Endodermal cell (in vitro differentiated cells): ENCODE results near the gene WIF1. TPM values are rescaled to one million over a fixed set of nuclear protein-coding genes. Genes with fewer than 3 reads are reported as not detected.

ENCODE experiments used
- DNase-seq: peaks from one replicate; pipeline ENCODE4 v3.0.0-alpha.2; 2017
- H3K27ac ChIP-seq: 2 replicates; pipeline ENCODE4 v1.5.1; 2013; ENCODE audit warnings: mild to moderate bottlenecking, low read depth, low read length, moderate library complexity
- H3K27me3 ChIP-seq: 2 replicates; pipeline ENCODE4 v1.6.1; 2013; ENCODE audit warnings: mild to moderate bottlenecking, low read length, moderate library complexity; ENCODE audit not compliant: insufficient read depth, control insufficient read depth, poor library complexity, severe bottlenecking
- H3K36me3 ChIP-seq: 2 replicates; pipeline ENCODE4 v1.7.0; 2013; ENCODE audit warnings: mild to moderate bottlenecking, low read length, moderate library complexity; ENCODE audit not compliant: control insufficient read depth, insufficient read depth
- H3K4me1 ChIP-seq: one replicate; pipeline ENCODE4 v1.7.0; 2013; ENCODE audit warnings: low read length; ENCODE audit not compliant: control insufficient read depth, insufficient read depth
- H3K4me3 ChIP-seq: 2 replicates; pipeline ENCODE4 v1.5.1; 2013; ENCODE audit warnings: mild to moderate bottlenecking, low read length, moderate library complexity
- H3K9ac ChIP-seq: 2 replicates; pipeline ENCODE4 v1.6.1; 2013; ENCODE audit warnings: mild to moderate bottlenecking, low read length, moderate library complexity; ENCODE audit not compliant: poor library complexity, severe bottlenecking; ENCODE audit errors: extremely low read depth
- H3K9me3 ChIP-seq: 2 replicates; pipeline ENCODE4 v1.6.1; 2013; ENCODE audit warnings: mild to moderate bottlenecking, low read length, moderate library complexity; ENCODE audit not compliant: control insufficient read depth
- H3K27ac Mint-ChIP-seq: 2 replicates; pipeline ENCODE4 v1.8.0; 2020; ENCODE audit warnings: mixed read lengths
- H3K27me3 Mint-ChIP-seq: 2 replicates; pipeline ENCODE4 v1.8.0; 2021; ENCODE audit warnings: mild to moderate bottlenecking, mixed read lengths; ENCODE audit not compliant: insufficient read depth
- H3K36me3 Mint-ChIP-seq: 2 replicates; pipeline ENCODE4 v1.8.0; 2020; ENCODE audit warnings: low read depth, mixed read lengths
- H3K4me1 Mint-ChIP-seq: 2 replicates; pipeline ENCODE4 v1.8.0; 2020; ENCODE audit warnings: mixed read lengths
- H3K4me3 Mint-ChIP-seq: 2 replicates; pipeline ENCODE4 v1.8.0; 2020; ENCODE audit warnings: mild to moderate bottlenecking, moderate library complexity, mixed read lengths
- H3K9me3 Mint-ChIP-seq: 2 replicates; pipeline ENCODE4 v1.8.0; 2020; ENCODE audit warnings: mild to moderate bottlenecking, mixed read lengths
- WGBS, 2 experiments: methylation state at CpG; one replicate each; pipeline versions ENCODE4 v1.1.5 to v1.1.7; 2013; ENCODE audit warnings: missing lambda C conversion rate in 2 of 2, mixed read lengths in 1 of 2; ENCODE audit not compliant: insufficient coverage in 1 of 2, insufficient read length in 1 of 2; 5-methylcytosine and 5-hydroxymethylcytosine counted together
- total RNA-seq, 2 donors: library from RNA; stranded (reverse); fragmentation: NEBNext Ultra II Directional in 1 of 2; extraction: Animal tissue kit (Norgen Biotek cat#: 25700) in 1 of 2; gene quantifications; 2 replicates in 1 of 2; 3 replicates in 1 of 2; pipeline ENCODE4 v1.2.1, GENCODE V29; 2021
- TF ChIP-seq, protein P1 (sequence below): fragments of 200-600 bp; sonication (generic); conservative IDR thresholded peaks from 2 replicates; pipeline ENCODE4 v1.5.0; 2021; ENCODE audit warnings: antibody characterized with exemption, mild to moderate bottlenecking

Gene WIF1
- total RNA-seq, 2 donors from 2014 or later: not detected

DNA sequence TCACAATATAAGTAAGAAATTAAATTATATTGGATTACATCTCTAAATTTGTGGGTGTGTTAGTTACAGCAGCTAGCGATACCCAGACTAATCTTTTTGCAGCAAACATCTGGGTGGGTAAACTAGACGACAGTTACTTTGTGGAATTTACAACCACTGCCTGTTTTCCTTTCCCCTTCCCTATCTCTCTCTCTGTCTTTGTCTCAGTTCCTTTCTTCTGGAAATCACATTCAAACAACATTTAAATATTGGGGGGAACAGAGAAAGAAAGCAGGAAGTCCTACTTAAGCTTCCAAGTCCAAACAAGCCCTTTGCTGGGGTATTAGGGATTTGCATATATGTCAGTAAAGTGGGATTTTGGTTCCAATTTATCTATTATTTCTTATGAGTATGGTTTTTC lies 97.6 kb downstream of the WIF1 start:
- no peak for DNase-seq
- H3K4me1 ChIP-seq: no peaks in the 10 kb centered on the region
- H3K36me3 ChIP-seq: no peaks in the 10 kb centered on the region
- Mint-ChIP-seq H3K4me3 (no peak overlapping the region), H3K9me3 (peaks cover 3% of the 10 kb centered on the region), H3K27me3 (no peaks in the 10 kb centered on the region), H3K36me3 (no peaks in the 10 kb centered on the region), H3K27ac (no peak overlapping the region), H3K4me1 (peaks cover 5% of the 10 kb centered on the region)
- H3K27ac ChIP-seq: no peak overlapping the region
- WGBS, 2 experiments: 66 to 79% methylated on average over 2 of the region's 2 CpGs
- H3K27me3 ChIP-seq: no peaks in the 10 kb centered on the region
- H3K9me3 ChIP-seq: no peaks in the 10 kb centered on the region
- no peak overlapping the region for H3K4me3 ChIP-seq
- TF ChIP-seq, protein P1, sequence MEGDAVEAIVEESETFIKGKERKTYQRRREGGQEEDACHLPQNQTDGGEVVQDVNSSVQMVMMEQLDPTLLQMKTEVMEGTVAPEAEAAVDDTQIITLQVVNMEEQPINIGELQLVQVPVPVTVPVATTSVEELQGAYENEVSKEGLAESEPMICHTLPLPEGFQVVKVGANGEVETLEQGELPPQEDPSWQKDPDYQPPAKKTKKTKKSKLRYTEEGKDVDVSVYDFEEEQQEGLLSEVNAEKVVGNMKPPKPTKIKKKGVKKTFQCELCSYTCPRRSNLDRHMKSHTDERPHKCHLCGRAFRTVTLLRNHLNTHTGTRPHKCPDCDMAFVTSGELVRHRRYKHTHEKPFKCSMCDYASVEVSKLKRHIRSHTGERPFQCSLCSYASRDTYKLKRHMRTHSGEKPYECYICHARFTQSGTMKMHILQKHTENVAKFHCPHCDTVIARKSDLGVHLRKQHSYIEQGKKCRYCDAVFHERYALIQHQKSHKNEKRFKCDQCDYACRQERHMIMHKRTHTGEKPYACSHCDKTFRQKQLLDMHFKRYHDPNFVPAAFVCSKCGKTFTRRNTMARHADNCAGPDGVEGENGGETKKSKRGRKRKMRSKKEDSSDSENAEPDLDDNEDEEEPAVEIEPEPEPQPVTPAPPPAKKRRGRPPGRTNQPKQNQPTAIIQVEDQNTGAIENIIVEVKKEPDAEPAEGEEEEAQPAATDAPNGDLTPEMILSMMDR: no peak
- H3K9ac ChIP-seq: no peak overlapping the region

DNA sequence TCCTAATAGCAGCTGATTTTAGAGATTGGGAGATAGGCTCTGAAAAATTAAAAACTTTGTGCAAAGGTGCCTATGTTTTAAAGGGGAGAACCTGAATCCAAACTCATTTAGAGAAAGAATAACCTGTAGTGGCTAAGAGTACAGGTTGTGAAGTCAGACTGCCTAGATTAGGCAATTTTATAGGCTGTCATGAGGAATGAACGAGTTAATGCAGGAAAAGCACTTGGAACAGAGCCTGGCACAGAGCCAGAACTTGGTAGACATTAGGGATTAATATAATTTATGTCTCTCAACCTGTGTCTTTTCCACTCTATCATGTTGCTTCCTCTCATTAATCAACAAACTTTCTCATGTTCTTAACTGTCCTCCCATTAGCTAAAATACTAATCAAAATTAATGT lies 98.1 kb downstream of the WIF1 start:
- H3K9me3 Mint-ChIP-seq: peaks cover 3% of the 10 kb centered on the region
- no peak overlapping the region for H3K4me3 Mint-ChIP-seq
- H3K36me3 Mint-ChIP-seq: no peaks in the 10 kb centered on the region
- no peak overlapping the region for H3K9ac ChIP-seq
- no peak overlapping the region for H3K27ac ChIP-seq
- H3K27me3 Mint-ChIP-seq: no peaks in the 10 kb centered on the region
- DNase-seq: no peak
- H3K4me1 ChIP-seq: no peaks in the 10 kb centered on the region
- H3K4me1 Mint-ChIP-seq: peaks cover 5% of the 10 kb centered on the region
- H3K27me3 ChIP-seq: no peaks in the 10 kb centered on the region
- H3K27ac Mint-ChIP-seq: no peak overlapping the region
- TF ChIP-seq, protein P1: no peak
- no peaks in the 10 kb centered on the region for H3K36me3 ChIP-seq
- no peak overlapping the region for H3K4me3 ChIP-seq
- WGBS, 2 experiments: 75 to 90% methylated on average over 1 of the region's 1 CpG
- H3K9me3 ChIP-seq: no peaks in the 10 kb centered on the region

DNA sequence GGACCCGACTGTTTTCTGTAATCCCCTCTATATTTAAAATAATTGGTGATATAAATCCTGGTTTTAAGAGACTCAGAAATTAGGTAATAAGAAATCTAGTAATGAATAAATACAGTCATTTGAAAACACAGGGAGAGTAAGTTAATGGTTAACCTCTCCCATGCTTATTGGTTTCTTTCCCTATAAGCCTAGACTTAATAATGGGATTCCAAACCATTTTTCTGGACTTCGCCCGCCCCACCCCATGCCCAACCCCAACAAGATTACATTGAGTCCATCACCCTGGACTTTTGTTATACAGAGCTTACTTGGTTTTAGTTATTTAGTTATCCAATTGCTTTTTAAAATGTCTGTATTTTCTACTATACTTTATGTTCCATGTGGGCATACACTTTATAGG lies 98.7 kb downstream of the WIF1 start:
- Histone ChIP-seq H3K27ac (no peak overlapping the region), H3K36me3 (no peaks in the 10 kb centered on the region), H3K27me3 (no peaks in the 10 kb centered on the region), H3K9me3 (no peaks in the 10 kb centered on the region), H3K4me3 (no peak overlapping the region), H3K4me1 (no peaks in the 10 kb centered on the region), H3K9ac (no peak overlapping the region)
- Mint-ChIP-seq H3K4me3 (no peak overlapping the region), H3K36me3 (no peaks in the 10 kb centered on the region), H3K4me1 (peaks cover 5% of the 10 kb centered on the region), H3K27ac (no peak overlapping the region), H3K27me3 (peaks cover under 1% of the 10 kb centered on the region), H3K9me3 (no peaks in the 10 kb centered on the region)
- no peak for DNase-seq
- 100% methylated on average over 1 to 2 of the region's 3 CpGs for WGBS, 2 experiments
- TF ChIP-seq, protein P1: no peak
